HepG2 (cell line): ENCODE results near the gene ALAS2. TPM values are rescaled to one million over a fixed set of nuclear protein-coding genes. Genes with fewer than 3 reads are reported as not detected.
A peak's percentile ranks its signal among the peaks of the same experiment; 100 is the strongest.

Experiments used
- AKAP8 ChIP-seq: sonication (generic); formaldehyde crosslinking; IDR thresholded peaks from 2 replicates; pipeline ENCODE4 v1.5.1; 2020; ENCODE audit warnings: mild to moderate bottlenecking, missing genetic modification reagents
- ATF4 ChIP-seq, 2 experiments: fragments of 450-650 bp in 1 of 2; sonication (generic) in 1 of 2; formaldehyde crosslinking; IDR thresholded peaks; 2 replicates each; pipeline versions ENCODE4 v1.5.0 to v1.8.0; 2020 to 2022; ENCODE audit warnings: mild to moderate bottlenecking in 1 of 2, missing genetic modification reagents in 1 of 2
- BRF2 ChIP-seq: sonication (generic); formaldehyde crosslinking; IDR thresholded peaks from 2 replicates; pipeline ENCODE4 v1.8.1; 2022; ENCODE audit warnings: mild to moderate bottlenecking, missing genetic modification reagents
- CBX1 ChIP-seq: IDR thresholded peaks from one replicate; pipeline ENCODE4 v1.6.1; 2016; ENCODE audit warnings: antibody characterized with exemption, low read depth
- CEBPG ChIP-seq: IDR thresholded peaks from 2 replicates; pipeline ENCODE4 v1.6.1; 2016
- CHD2 ChIP-seq: IDR thresholded peaks from 2 replicates; pipeline ENCODE4 v1.6.1; 2011; ENCODE audit warnings: low read depth, low read length, improper control_type of control experiment
- CREM ChIP-seq, 2 experiments: sonication (generic) in 1 of 2; formaldehyde crosslinking in 1 of 2; IDR thresholded peaks; 2 replicates each; pipeline versions ENCODE4 v1.4.0 to v1.6.1; 2016 to 2020; ENCODE audit warnings: antibody characterized with exemption in 1 of 2, mild to moderate bottlenecking in 1 of 2, missing genetic modification reagents in 1 of 2
- EEA1 ChIP-seq: sonication (generic); formaldehyde crosslinking; IDR thresholded peaks from 2 replicates; pipeline ENCODE4 v1.5.1; 2020; ENCODE audit warnings: mild to moderate bottlenecking, missing genetic modification reagents, borderline replicate concordance
- FOSL2 ChIP-seq: sonication (generic); formaldehyde crosslinking; IDR thresholded peaks from 2 replicates; pipeline ENCODE4 v1.4.0; 2020; ENCODE audit warnings: missing genetic modification reagents
- GATA4 ChIP-seq: sonication (generic); IDR thresholded peaks from 2 replicates; pipeline ENCODE4 v1.6.1; 2016; ENCODE audit warnings: antibody characterized with exemption, low read depth, borderline replicate concordance
- HMGXB4 ChIP-seq, 2 experiments: sonication (generic) in 1 of 2; formaldehyde crosslinking in 1 of 2; IDR thresholded peaks; 2 replicates each; pipeline versions ENCODE4 v1.4.0 to v1.6.1; 2018 to 2020; ENCODE audit warnings: missing genetic modification reagents in 2 of 2, borderline replicate concordance in 1 of 2, low read depth in 1 of 2, mild to moderate bottlenecking in 1 of 2, missing biosample characterization in 1 of 2
- HOXA7 ChIP-seq: sonication (generic); formaldehyde crosslinking; IDR thresholded peaks from 2 replicates; pipeline ENCODE4 v1.8.1; 2022; ENCODE audit warnings: mild to moderate bottlenecking, missing genetic modification reagents, moderate library complexity
- KLF16 ChIP-seq, 2 experiments: sonication (generic) in 1 of 2; formaldehyde crosslinking in 1 of 2; IDR thresholded peaks; 2 replicates each; pipeline versions ENCODE4 v1.6.1 to v1.8.0; 2016 to 2023; ENCODE audit warnings: missing genetic modification reagents in 2 of 2, missing compliant biosample characterization in 1 of 2
- PAXIP1 ChIP-seq: sonication (generic); formaldehyde crosslinking; conservative IDR thresholded peaks from 2 replicates; pipeline ENCODE4 v1.4.0; 2020; ENCODE audit warnings: mild to moderate bottlenecking, missing genetic modification reagents, moderate library complexity
- POGK ChIP-seq: sonication (generic); formaldehyde crosslinking; conservative IDR thresholded peaks from 2 replicates; pipeline ENCODE4 v1.8.0; 2022; ENCODE audit warnings: mild to moderate bottlenecking, moderate library complexity, missing genetic modification reagents
- SNAPC2 ChIP-seq: sonication (generic); formaldehyde crosslinking; IDR thresholded peaks from 2 replicates; pipeline ENCODE4 v1.8.1; 2022; ENCODE audit warnings: mild to moderate bottlenecking, missing genetic modification reagents
- SP4 ChIP-seq: sonication (generic); formaldehyde crosslinking; IDR thresholded peaks from 2 replicates; pipeline ENCODE4 v1.8.1; 2023; ENCODE audit warnings: mild to moderate bottlenecking, missing genetic modification reagents
- SRSF9 ChIP-seq: fragments of 200-400 bp; formaldehyde crosslinking; IDR thresholded peaks from 2 replicates; pipeline ENCODE4 v1.6.1; 2018; ENCODE audit warnings: borderline replicate concordance, mild to moderate bottlenecking, low read depth, low read length; ENCODE audit not compliant: insufficient read depth, poor library complexity, severe bottlenecking
- TEAD2 ChIP-seq: sonication (generic); formaldehyde crosslinking; IDR thresholded peaks from 2 replicates; pipeline ENCODE4 v1.9.0; 2021; ENCODE audit warnings: missing genetic modification reagents
- ZBTB38 ChIP-seq: sonication (generic); formaldehyde crosslinking; IDR thresholded peaks from 2 replicates; pipeline ENCODE4 v1.5.1; 2020; ENCODE audit warnings: mild to moderate bottlenecking, missing genetic modification reagents
- ZNF446 ChIP-seq: sonication (generic); formaldehyde crosslinking; IDR thresholded peaks from 2 replicates; pipeline ENCODE4 v1.5.0; 2020; ENCODE audit warnings: mild to moderate bottlenecking, missing genetic modification reagents
- ZNF678 ChIP-seq: sonication (generic); formaldehyde crosslinking; IDR thresholded peaks from 2 replicates; pipeline ENCODE4 v1.4.0; 2020; ENCODE audit warnings: mild to moderate bottlenecking, missing genetic modification reagents
- polyA plus RNA-seq, 8 experiments: library from polyadenylated mRNA; depleted of rRNA in 3 of 8; stranded (reverse) in 7 of 8; unstranded in 1 of 8; fragments of >200 nt; fragmentation: Illumina TruSeq in 4 of 8; extraction: Trizol in 4 of 8; gene quantifications; 2 replicates each; pipeline versions ENCODE4 v1.2.1 to v1.2.3, GENCODE V29; 2011 to 2016; ENCODE audit warnings: low read depth in 4 of 8, missing spikeins in 1 of 8, mixed read lengths in 1 of 8; ENCODE audit not compliant: insufficient read depth in 1 of 8
- total RNA-seq, 5 experiments: library from RNA; depleted of rRNA; stranded (reverse); fragments of >200 nt; fragmentation: Illumina TruSeq; extraction: Trizol; gene quantifications; 2 replicates each; pipeline ENCODE4 v1.2.3, GENCODE V29; 2016; ENCODE audit warnings: low read depth in 1 of 5

ALAS2 gene
- total and polyA plus RNA-seq, 2 of the 13 experiments (the other 11 are each of a cell fraction or from before 2014, with no cell fraction given), result not detected

- no peak for TF ChIP-seq HMGXB4 (CRISPR knock-in tag; IDR thresholded peaks at IDR 0.05; ENCODE audit: borderline replicate concordance in 1 of 2, low read depth in 1 of 2)
- no peak for TF ChIP-seq BRF2 (CRISPR knock-in tag)
- no peak for TF ChIP-seq SNAPC2 (CRISPR knock-in tag)
- no peak for TF ChIP-seq GATA4
- TF ChIP-seq KLF16 (CRISPR knock-in tag; IDR thresholded peaks at IDR 0.05), result no peak; a peak in 1 of 4 replicates
- no peak for TF ChIP-seq CREM (IDR thresholded peaks at IDR 0.05)
- TF ChIP-seq CREM (CRISPR knock-in tag; IDR thresholded peaks at IDR 0.05), result no peak
- no peak for TF ChIP-seq SRSF9
- peak; percentile 71 for TF ChIP-seq FOSL2
- TF ChIP-seq CBX1, result no peak
- no peak for TF ChIP-seq EEA1
- no peak for TF ChIP-seq ZNF678
- TF ChIP-seq SP4 (CRISPR knock-in tag), result no peak
- no peak for TF ChIP-seq ZNF446
- TF ChIP-seq ATF4 (CRISPR knock-in tag; IDR thresholded peaks at IDR 0.05), result peak in 1 of 2 experiments; percentile 55; a peak in 2 of 4 replicates
- TF ChIP-seq POGK, result no peak
- TF ChIP-seq ZBTB38 (CRISPR knock-in tag), result no peak
- peak; percentile 54 for TF ChIP-seq CEBPG
- TF ChIP-seq AKAP8 (CRISPR knock-in tag), result no peak
- no peak for TF ChIP-seq HOXA7
- TF ChIP-seq PAXIP1, result peak; percentile 72
- no peak for TF ChIP-seq TEAD2 (CRISPR knock-in tag)
- TF ChIP-seq CHD2, result no peak
Measured at GRCh38 chrX:55007656-55008055, 23.1 kb downstream of the ALAS2 start (continued).
